ENCODE data around the gene SNHG17. TPM values are rescaled to one million over a fixed set of nuclear protein-coding genes. Genes with fewer than 3 reads are reported as not detected.
"Not testable (repeated sequence)": the region's sequence is repeated elsewhere in the genome, so short reads cannot be mapped to it uniquely, and the experiment has no call there.

Gene SNHG17
- total RNA-seq, 1 experiment from 2014 or later, result 27.3 TPM

- peak overlapping the region; percentile 94 for H3K27ac ChIP-seq (ENCODE audit: low read length)
- no peaks in the 10 kb centered on the region for H3K9me2 ChIP-seq (replicated peaks; ENCODE audit: insufficient read depth, low read length)
- H4K20me1 ChIP-seq (ENCODE audit: insufficient read depth, low read depth, low read length), result peaks cover 71% of the 10 kb centered on the region
- H3K4me1 ChIP-seq (ENCODE audit: low read length), result peaks cover 70% of the 10 kb centered on the region
- H3K79me2 ChIP-seq (ENCODE audit: low read length), result peaks cover 49% of the 10 kb centered on the region
- no peaks in the 10 kb centered on the region for H3K27me3 ChIP-seq (ENCODE audit: low read length)
- H2AFZ ChIP-seq (ENCODE audit: low read length), result no peak overlapping the region
- no peaks in the 10 kb centered on the region for H3K9me3 ChIP-seq (ENCODE audit: low read length)
- H3K4me2 ChIP-seq (ENCODE audit: low read depth, low read length, poor library complexity, severe bottlenecking), result peak overlapping the region; percentile 61
- peaks cover 89% of the 10 kb centered on the region for H3K36me3 ChIP-seq (ENCODE audit: insufficient read depth, low read length)
- peak; percentile 62 for DNase-seq
- H3K4me3 ChIP-seq (ENCODE audit: low read length), result peak overlapping the region; percentile 31
- peak overlapping the region; percentile 32; the same call in 1 of the 2 replicates for H3K9ac ChIP-seq (ENCODE audit: low read length)
Observed at GRCh38 chr20:38423541-38423940, 11.6 kb downstream of the SNHG17 start.

GRCh38 chr20:38421915-38422314 is 13.2 kb downstream of the SNHG17 start:
- peaks cover 78% of the 10 kb centered on the region for H3K36me3 ChIP-seq (ENCODE audit: insufficient read depth, low read length)
- H4K20me1 ChIP-seq (ENCODE audit: insufficient read depth, low read depth, low read length), result peaks cover 55% of the 10 kb centered on the region
- H3K4me1 ChIP-seq (ENCODE audit: low read length), result peaks cover 53% of the 10 kb centered on the region
- peaks cover 33% of the 10 kb centered on the region for H3K79me2 ChIP-seq (ENCODE audit: low read length)
- no peaks in the 10 kb centered on the region for H3K9me2 ChIP-seq (replicated peaks; ENCODE audit: insufficient read depth, low read length)
- H3K9ac ChIP-seq (ENCODE audit: low read length), result no peak overlapping the region
- H2AFZ ChIP-seq (ENCODE audit: low read length), result no peak overlapping the region
- H3K27ac ChIP-seq (ENCODE audit: low read length), result peak overlapping the region; percentile 94
- no peak for DNase-seq
- no peak overlapping the region for H3K4me2 ChIP-seq (ENCODE audit: low read depth, low read length, poor library complexity, severe bottlenecking)
- H3K4me3 ChIP-seq (ENCODE audit: low read length), result no peak overlapping the region
- no peaks in the 10 kb centered on the region for H3K27me3 ChIP-seq (ENCODE audit: low read length)
- H3K9me3 ChIP-seq (ENCODE audit: low read length), result no peaks in the 10 kb centered on the region

GRCh38 chr20:38420388-38421085 is 14.6 kb downstream of the SNHG17 start:
- Histone ChIP-seq H3K27me3 (ENCODE audit: low read length) (no peaks in the 10 kb centered on the region), H3K79me2 (ENCODE audit: low read length) (peaks cover 22% of the 10 kb centered on the region), H3K9ac (ENCODE audit: low read length) (no peak overlapping the region), H3K4me2 (ENCODE audit: low read depth, low read length, poor library complexity, severe bottlenecking) (no peak overlapping the region), H3K9me2 (replicated peaks; ENCODE audit: insufficient read depth, low read length) (no peaks in the 10 kb centered on the region), H3K9me3 (ENCODE audit: low read length) (no peaks in the 10 kb centered on the region), H3K4me1 (ENCODE audit: low read length) (peaks cover 40% of the 10 kb centered on the region), H3K27ac (ENCODE audit: low read length) (peak overlapping the region; percentile 7; the same call in 1 of the 2 replicates), H3K4me3 (ENCODE audit: low read length) (no peak overlapping the region), H3K36me3 (ENCODE audit: insufficient read depth, low read length) (peaks cover 79% of the 10 kb centered on the region), H4K20me1 (ENCODE audit: insufficient read depth, low read depth, low read length) (peaks cover 43% of the 10 kb centered on the region), H2AFZ (ENCODE audit: low read length) (no peak overlapping the region)
- DNase-seq, result no peak

- Histone ChIP-seq H3K9ac (ENCODE audit: low read length) (no peak overlapping the region), H3K36me3 (ENCODE audit: insufficient read depth, low read length) (peaks cover 73% of the 10 kb centered on the region), H4K20me1 (ENCODE audit: insufficient read depth, low read depth, low read length) (peaks cover 28% of the 10 kb centered on the region), H3K4me3 (ENCODE audit: low read length) (no peak overlapping the region), H3K4me1 (ENCODE audit: low read length) (peaks cover 21% of the 10 kb centered on the region), H3K79me2 (ENCODE audit: low read length) (peaks cover 8% of the 10 kb centered on the region), H3K27me3 (ENCODE audit: low read length) (no peaks in the 10 kb centered on the region), H3K9me3 (ENCODE audit: low read length) (no peaks in the 10 kb centered on the region), H3K9me2 (replicated peaks; ENCODE audit: insufficient read depth, low read length) (no peaks in the 10 kb centered on the region), H3K4me2 (ENCODE audit: low read depth, low read length, poor library complexity, severe bottlenecking) (no peak overlapping the region), H3K27ac (ENCODE audit: low read length) (no peak overlapping the region), H2AFZ (ENCODE audit: low read length) (no peak overlapping the region)
- no peak for DNase-seq
Observed at GRCh38 chr20:38418509-38419204, 16.5 kb downstream of the SNHG17 start.

DNA sequence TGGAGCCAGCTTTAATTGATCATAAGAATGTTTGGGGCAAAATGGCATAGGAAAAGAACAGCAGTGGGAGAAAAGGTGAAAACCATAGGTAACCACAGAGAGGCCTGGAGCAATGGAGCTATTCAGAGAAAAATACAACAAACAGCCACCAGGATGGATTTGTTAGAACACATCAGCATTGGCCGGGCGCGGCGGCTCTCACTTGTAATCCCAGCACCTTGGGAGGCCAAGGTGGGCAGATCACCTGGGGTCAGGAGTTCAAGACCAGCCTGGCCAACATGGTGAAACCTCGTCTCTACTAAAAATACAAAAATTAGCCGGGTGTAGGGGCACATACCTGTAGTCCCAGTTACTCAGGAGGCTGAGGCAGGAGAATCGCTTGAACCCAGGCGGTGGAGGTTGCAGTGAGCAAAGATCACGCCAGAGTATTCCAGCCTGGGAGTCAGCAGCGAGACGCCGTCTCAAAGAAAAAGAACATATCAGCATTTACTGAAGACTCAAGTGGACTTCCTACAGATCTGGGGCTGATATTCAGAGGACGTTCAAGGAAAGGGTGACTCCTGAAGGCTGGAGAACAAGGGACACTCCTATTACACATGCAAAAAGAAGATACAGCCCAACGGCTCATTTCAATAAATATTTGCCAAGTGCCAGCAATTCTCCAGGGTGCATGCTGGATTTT is 20.2 kb downstream of the SNHG17 start:
- Histone ChIP-seq H2AFZ (ENCODE audit: low read length) (no peak overlapping the region), H3K27me3 (ENCODE audit: low read length) (no peaks in the 10 kb centered on the region), H3K4me1 (ENCODE audit: low read length) (no peaks in the 10 kb centered on the region), H3K4me3 (ENCODE audit: low read length) (no peak overlapping the region), H3K9ac (ENCODE audit: low read length) (no peak overlapping the region), H3K4me2 (ENCODE audit: low read depth, low read length, poor library complexity, severe bottlenecking) (no peak overlapping the region), H3K9me2 (replicated peaks; ENCODE audit: insufficient read depth, low read length) (no peaks in the 10 kb centered on the region), H3K27ac (ENCODE audit: low read length) (no peak overlapping the region), H4K20me1 (ENCODE audit: insufficient read depth, low read depth, low read length) (no peaks in the 10 kb centered on the region), H3K36me3 (ENCODE audit: insufficient read depth, low read length) (peaks cover 60% of the 10 kb centered on the region), H3K9me3 (ENCODE audit: low read length) (no peaks in the 10 kb centered on the region), H3K79me2 (ENCODE audit: low read length) (no peaks in the 10 kb centered on the region)
- no peak for DNase-seq

- Histone ChIP-seq H3K27ac (ENCODE audit: low read length) (no peak overlapping the region), H3K9ac (ENCODE audit: low read length) (no peak overlapping the region), H3K27me3 (ENCODE audit: low read length) (no peaks in the 10 kb centered on the region), H3K4me3 (ENCODE audit: low read length) (no peak overlapping the region), H3K4me1 (ENCODE audit: low read length) (no peaks in the 10 kb centered on the region), H3K79me2 (ENCODE audit: low read length) (no peaks in the 10 kb centered on the region), H3K36me3 (ENCODE audit: insufficient read depth, low read length) (peaks cover 54% of the 10 kb centered on the region), H4K20me1 (ENCODE audit: insufficient read depth, low read depth, low read length) (no peaks in the 10 kb centered on the region), H3K9me2 (replicated peaks; ENCODE audit: insufficient read depth, low read length) (no peaks in the 10 kb centered on the region), H3K4me2 (ENCODE audit: low read depth, low read length, poor library complexity, severe bottlenecking) (no peak overlapping the region), H3K9me3 (ENCODE audit: low read length) (no peaks in the 10 kb centered on the region), H2AFZ (ENCODE audit: low read length) (no peak overlapping the region)
- no peak for DNase-seq
Observed at GRCh38 chr20:38412877-38413577, 22.1 kb downstream of the SNHG17 start.

DNA sequence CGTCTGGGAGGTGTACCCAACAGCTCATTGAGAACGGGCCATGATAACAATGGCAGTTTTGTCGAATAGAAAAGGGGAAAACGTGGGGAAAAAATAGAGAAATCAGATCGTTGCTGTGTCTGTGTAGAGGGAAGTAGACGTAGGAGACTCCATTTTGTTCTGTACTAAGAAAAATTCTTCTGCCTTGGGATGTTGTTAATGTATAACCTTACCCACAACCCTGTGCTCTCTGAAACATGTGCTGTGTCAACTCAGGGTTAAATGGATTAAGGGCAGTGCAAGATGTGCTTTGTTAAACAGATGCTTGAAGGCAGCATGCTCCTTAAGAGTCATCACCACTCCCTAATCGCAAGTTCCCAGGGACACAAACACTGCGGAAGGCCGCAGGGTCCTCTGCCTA is 27.3 kb downstream of the SNHG17 start:
- not testable (repeated sequence) for H3K9me2 ChIP-seq (replicated peaks; ENCODE audit: insufficient read depth, low read length); H3K4me3 ChIP-seq (ENCODE audit: low read length); H3K4me1 ChIP-seq (ENCODE audit: low read length); H3K79me2 ChIP-seq (ENCODE audit: low read length); H2AFZ ChIP-seq (ENCODE audit: low read length); H3K27ac ChIP-seq (ENCODE audit: low read length); H3K27me3 ChIP-seq (ENCODE audit: low read length); DNase-seq; H3K9me3 ChIP-seq (ENCODE audit: low read length); H4K20me1 ChIP-seq (ENCODE audit: insufficient read depth, low read depth, low read length); H3K4me2 ChIP-seq (ENCODE audit: low read depth, low read length, poor library complexity, severe bottlenecking); H3K9ac ChIP-seq (ENCODE audit: low read length)
- H3K36me3 ChIP-seq (ENCODE audit: insufficient read depth, low read length), result peaks cover 18% of the 10 kb centered on the region

GRCh38 chr20:38407321-38407720 is 27.8 kb downstream of the SNHG17 start:
- DNase-seq, result no peak
- Histone ChIP-seq H3K4me3 (ENCODE audit: low read length) (no peak overlapping the region), H3K4me2 (ENCODE audit: low read depth, low read length, poor library complexity, severe bottlenecking) (no peak overlapping the region), H2AFZ (ENCODE audit: low read length) (no peak overlapping the region), H3K27ac (ENCODE audit: low read length) (no peak overlapping the region), H3K36me3 (ENCODE audit: insufficient read depth, low read length) (peaks cover 18% of the 10 kb centered on the region), H4K20me1 (ENCODE audit: insufficient read depth, low read depth, low read length) (no peaks in the 10 kb centered on the region), H3K9me2 (replicated peaks; ENCODE audit: insufficient read depth, low read length) (no peaks in the 10 kb centered on the region), H3K9me3 (ENCODE audit: low read length) (no peaks in the 10 kb centered on the region), H3K9ac (ENCODE audit: low read length) (no peak overlapping the region), H3K27me3 (ENCODE audit: low read length) (no peaks in the 10 kb centered on the region), H3K4me1 (ENCODE audit: low read length) (no peaks in the 10 kb centered on the region), H3K79me2 (ENCODE audit: low read length) (no peaks in the 10 kb centered on the region)

All from Karpas-422 (cell line).